MG63 (cell line): Measurements from ENCODE around the gene VGLL4. TPM values are rescaled to one million over a fixed set of nuclear protein-coding genes. Genes with fewer than 3 reads are reported as not detected.

Source experiments
- DNase-seq: peaks from one replicate; pipeline ENCODE4 v3.0.0-alpha.2; 2020
- H3K27me3 ChIP-seq: fragments of 250-450 bp; sonication (Bioruptor Pico); 2 replicates; pipeline ENCODE4 v1.5.1; 2020; ENCODE audit warnings: mild to moderate bottlenecking, moderate library complexity
- H3K36me3 ChIP-seq: fragments of 250-450 bp; sonication (Bioruptor Pico); 2 replicates; pipeline ENCODE4 v1.5.1; 2020; ENCODE audit warnings: mild to moderate bottlenecking, moderate library complexity
- H3K4me3 ChIP-seq: fragments of 250-450 bp; sonication (Bioruptor Pico); 2 replicates; pipeline ENCODE4 v1.5.1; 2020; ENCODE audit warnings: mild to moderate bottlenecking, moderate library complexity
- H3K9me3 ChIP-seq: fragments of 250-450 bp; sonication (Bioruptor Pico); 2 replicates; pipeline ENCODE4 v1.5.1; 2020; ENCODE audit warnings: mild to moderate bottlenecking, moderate library complexity
- total RNA-seq: library from RNA; depleted of rRNA; stranded (reverse); fragments of >200 nt; shearing (Covaris generic); gene quantifications from 2 replicates; pipeline ENCODE4 v1.2.3, GENCODE V29; 2014; ENCODE audit warnings: low replicate concordance

Gene VGLL4
- total RNA-seq, 1 experiment from 2014 or later, result 21.1 TPM

- H3K9me3 ChIP-seq, result no peaks in the 10 kb centered on the region
- no peaks in the 10 kb centered on the region; the same call in 1 of the 2 replicates for H3K36me3 ChIP-seq
- DNase-seq, result no peak
- no peaks in the 10 kb centered on the region for H3K27me3 ChIP-seq
- no peak overlapping the region for H3K4me3 ChIP-seq
These were observed 22.6 kb downstream of the VGLL4 start for GRCh38 chr3:11621077-11621476.

DNA sequence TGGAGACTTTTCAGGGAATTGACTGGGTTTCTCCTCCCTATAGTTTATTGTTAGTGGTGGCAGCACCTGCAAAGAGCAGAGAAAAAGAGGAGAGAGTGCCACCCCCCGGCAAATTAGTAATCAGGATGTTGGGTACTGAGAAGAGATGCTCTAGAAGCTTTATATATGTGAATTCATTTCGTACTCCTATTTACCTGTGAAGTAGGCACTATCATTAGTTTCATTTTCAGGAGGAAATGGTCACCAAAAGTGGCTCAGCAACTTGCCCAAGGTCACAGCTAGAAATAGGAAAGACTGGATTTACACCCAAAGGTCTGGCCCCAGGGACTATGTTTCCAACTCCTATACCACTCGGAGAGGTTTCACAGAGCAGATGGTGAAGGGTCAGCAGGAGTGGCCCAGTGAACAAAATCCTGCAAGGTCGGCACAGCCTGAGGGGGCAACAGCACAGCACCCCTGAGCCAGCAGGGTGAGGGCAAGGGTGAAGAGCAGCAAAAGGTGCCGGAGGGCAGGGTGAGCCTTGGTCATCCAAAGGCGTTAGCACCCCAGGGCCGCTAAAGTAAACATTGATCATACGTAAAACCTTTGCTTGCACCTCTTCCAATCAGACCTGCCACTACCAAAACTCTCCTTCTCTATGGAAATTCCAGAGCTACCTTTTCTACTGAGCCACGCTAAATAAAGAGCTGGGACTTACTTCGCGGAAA is 23.6 kb downstream of the VGLL4 start:
- DNase-seq, result no peak
- H3K36me3 ChIP-seq, result no peaks in the 10 kb centered on the region; the same call in 1 of the 2 replicates
- H3K9me3 ChIP-seq, result no peaks in the 10 kb centered on the region
- no peak overlapping the region for H3K4me3 ChIP-seq
- H3K27me3 ChIP-seq, result no peaks in the 10 kb centered on the region

DNA sequence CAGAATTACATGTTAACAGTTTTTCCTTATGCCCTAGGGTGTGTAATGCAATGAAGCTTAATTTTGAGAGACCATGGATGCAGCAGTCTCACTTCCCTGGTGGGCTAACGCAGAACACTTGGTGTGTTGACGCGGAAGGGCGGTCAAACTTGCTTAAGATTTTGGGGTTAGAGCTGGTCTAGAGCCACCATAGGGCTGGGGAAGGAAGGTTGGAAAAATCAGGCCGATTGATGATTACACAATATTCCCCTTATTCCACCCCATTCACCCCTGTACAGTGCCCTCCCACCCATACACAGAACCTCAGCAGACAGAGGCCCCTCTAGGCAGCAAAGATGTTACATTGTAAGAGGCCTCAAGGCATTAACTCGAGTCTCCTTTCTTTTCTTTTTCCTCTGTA is 24.3 kb downstream of the VGLL4 start:
- Histone ChIP-seq H3K9me3 (no peaks in the 10 kb centered on the region), H3K36me3 (no peaks in the 10 kb centered on the region; the same call in 1 of the 2 replicates), H3K4me3 (no peak overlapping the region), H3K27me3 (no peaks in the 10 kb centered on the region)
- no peak for DNase-seq

DNA sequence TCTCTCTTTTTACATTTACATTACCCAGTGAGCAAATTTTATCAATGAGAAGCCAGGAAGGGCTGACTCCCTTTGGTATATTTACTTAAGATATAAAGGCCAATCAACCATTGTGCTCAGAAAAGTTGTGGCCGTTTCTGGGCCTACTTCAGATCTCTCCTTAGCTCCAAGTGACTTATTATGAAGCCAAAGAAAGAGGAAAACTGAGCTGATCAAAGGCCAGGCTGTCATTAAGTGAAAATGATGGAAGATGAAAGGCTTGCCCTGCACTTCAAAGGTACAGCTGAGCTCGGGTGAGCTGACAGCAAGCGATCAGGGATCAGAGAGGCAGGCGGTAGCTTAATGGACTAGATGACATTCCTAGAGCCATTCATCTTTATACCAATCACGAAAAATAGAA is 24.8 kb downstream of the VGLL4 start:
- no peak for DNase-seq
- H3K4me3 ChIP-seq, result no peak overlapping the region

GRCh38 chr3:11616551-11616950 is 27.2 kb downstream of the VGLL4 start:
- Histone ChIP-seq H3K36me3 (no peaks in the 10 kb centered on the region), H3K27me3 (no peaks in the 10 kb centered on the region)
- DNase-seq, result no peak

More for the DNA sequence above, 24.8 kb downstream of the VGLL4 start:
- no peaks in the 10 kb centered on the region for H3K27me3 ChIP-seq
- H3K9me3 ChIP-seq, result no peaks in the 10 kb centered on the region
- H3K36me3 ChIP-seq, result no peaks in the 10 kb centered on the region; the same call in 1 of the 2 replicates

DNA sequence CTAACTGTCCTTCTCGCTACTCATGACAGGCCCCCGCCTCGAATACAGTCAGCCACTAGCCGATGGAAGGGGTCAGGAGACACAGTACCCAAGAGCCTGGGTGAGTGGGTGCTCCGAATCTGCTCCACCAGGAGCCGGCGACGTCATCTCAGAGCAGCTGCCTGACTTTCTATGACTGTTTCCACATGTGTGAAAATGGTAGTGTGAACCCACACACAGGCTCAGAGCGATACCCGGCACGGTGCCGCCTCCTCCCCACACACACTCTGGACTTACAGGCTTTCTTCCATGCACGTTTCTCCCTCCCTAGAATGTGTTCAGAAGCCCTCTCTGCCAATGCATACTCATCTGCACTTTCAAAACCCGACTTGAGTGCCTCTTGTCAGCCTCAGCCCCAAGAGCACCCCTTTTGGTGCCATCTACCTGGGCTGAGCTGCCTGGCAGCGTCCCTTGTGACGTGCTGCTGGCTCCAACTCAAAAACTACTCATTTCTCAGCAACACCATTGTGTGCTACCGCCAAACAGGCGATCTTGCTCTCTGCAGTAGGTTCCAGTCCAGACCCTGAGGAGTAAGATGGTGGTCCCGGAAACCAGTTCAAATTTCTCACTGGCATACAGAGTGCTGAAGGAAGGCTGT is 29.7 kb downstream of the VGLL4 start:
- no peaks in the 10 kb centered on the region for H3K36me3 ChIP-seq
- no peak overlapping the region for H3K4me3 ChIP-seq
- no peak for DNase-seq
- H3K27me3 ChIP-seq, result no peaks in the 10 kb centered on the region
- H3K9me3 ChIP-seq, result no peaks in the 10 kb centered on the region

More at GRCh38 chr3:11616551-11616950, 27.2 kb downstream of the VGLL4 start:
- Histone ChIP-seq H3K9me3 (no peaks in the 10 kb centered on the region), H3K4me3 (no peak overlapping the region)

DNA sequence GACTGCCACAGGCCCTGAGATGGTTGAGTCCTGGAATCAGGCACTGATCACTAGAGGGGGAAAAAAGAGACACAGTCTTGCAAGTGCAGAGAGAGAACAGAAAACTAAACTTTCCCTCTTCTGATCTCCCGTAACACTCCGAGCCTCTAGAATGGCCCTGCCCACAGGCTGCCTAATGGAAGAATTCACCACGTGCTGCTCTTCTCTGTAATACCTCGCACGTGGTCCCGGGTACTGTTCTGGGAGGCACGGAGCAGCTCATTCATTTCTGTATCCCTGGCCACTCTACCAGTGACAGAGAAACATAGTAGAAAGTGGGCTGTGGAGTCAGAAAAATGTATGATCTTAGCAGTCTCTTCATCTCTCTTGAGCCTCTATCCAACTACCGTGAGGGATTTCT is 30.4 kb downstream of the VGLL4 start:
- H3K4me3 ChIP-seq, result no peak overlapping the region
- DNase-seq, result no peak
- H3K36me3 ChIP-seq, result no peaks in the 10 kb centered on the region
- H3K9me3 ChIP-seq, result no peaks in the 10 kb centered on the region
- no peaks in the 10 kb centered on the region for H3K27me3 ChIP-seq

DNA sequence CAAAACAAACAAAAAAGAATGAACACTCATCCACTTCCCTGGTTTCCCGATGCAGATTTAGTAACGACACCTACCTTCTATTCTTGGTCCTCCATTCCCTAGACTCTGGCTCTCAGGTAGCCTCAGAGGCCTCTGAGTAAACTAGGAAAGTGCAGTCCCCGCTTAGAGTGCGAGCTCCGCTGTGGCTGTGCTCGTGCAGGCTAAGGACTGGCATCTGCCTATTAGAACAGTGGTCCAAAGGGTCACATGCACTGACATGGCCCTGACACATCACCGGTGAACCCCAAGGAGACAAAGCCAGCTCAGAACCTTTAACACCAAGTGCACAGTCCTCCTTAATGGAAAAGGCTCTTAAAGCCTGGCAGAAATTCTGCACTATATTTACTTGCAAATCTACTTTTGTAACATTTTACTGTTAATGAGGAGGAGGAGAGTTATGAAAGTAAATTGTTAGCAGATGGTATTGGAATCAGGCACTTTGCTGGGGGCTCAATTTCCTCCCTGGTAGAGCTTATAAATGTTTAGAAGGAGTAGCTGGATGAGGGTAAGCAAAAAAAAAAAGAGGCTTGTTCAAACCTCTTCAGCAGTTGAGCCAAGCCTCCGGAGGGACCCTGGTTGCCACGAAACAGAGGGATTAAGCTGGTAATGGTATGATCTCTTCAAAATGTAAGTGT is 31.1 kb downstream of the VGLL4 start:
- Histone ChIP-seq H3K36me3 (no peaks in the 10 kb centered on the region), H3K27me3 (no peaks in the 10 kb centered on the region), H3K9me3 (no peaks in the 10 kb centered on the region), H3K4me3 (no peak overlapping the region)
- DNase-seq, result no peak

DNA sequence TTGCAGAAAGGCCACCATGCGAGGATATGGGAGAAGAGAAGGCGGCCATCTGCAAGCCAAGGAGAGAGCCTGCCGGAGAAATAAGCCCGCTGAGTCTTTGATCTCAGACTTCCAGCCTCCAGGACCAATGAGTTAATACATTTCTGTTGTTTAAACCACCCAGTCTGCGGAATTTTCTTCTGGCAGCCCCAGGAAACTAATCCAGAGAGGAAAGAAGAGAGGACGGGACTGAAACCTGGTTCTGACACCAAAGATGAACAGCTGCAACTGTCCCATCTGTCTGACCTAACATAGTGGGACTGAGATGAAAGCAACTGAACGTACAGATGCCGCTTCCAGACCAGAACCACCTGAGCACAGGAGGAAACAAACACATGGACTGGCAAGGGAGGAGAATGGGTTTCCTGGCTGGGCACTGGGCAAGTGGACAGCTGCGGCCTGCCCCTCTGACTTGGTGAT is 32.3 kb downstream of the VGLL4 start:
- H3K36me3 ChIP-seq, result peaks cover 3% of the 10 kb centered on the region; the same call in 1 of the 2 replicates
- no peak for DNase-seq
- no peak overlapping the region for H3K4me3 ChIP-seq
- H3K9me3 ChIP-seq, result no peaks in the 10 kb centered on the region
- no peaks in the 10 kb centered on the region for H3K27me3 ChIP-seq

DNA sequence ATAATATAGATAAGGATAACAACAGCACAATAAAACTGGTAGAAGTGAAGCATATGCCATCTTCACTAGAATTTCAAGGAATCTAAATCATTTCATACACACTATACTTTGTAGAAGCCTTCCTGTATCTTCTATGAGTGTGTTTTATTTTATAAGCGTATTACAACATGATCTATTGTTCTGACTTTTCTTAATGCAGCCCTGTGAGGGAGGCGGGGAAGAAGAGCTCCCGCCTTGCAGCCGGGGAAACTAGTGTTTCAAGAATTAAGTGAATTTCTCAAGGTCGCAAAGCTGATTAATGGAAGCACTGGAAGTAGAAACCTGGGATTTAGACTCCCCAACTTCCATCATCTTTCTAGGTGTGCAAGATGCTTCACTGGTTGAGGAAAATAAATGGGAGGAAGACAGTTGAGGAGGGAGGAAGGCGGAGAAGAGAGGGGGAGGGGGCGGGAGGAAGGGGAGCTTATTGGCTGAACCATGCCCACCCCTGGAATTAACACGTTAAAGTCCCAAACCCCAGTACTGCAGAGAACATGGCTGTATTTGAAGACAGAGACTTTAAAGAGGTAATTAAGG is 32.9 kb downstream of the VGLL4 start:
- no peaks in the 10 kb centered on the region for H3K27me3 ChIP-seq
- peaks cover 7% of the 10 kb centered on the region for H3K36me3 ChIP-seq
- peak overlapping the region; percentile 22; the same call in 1 of the 2 replicates for H3K4me3 ChIP-seq
- no peaks in the 10 kb centered on the region for H3K9me3 ChIP-seq
- no peak for DNase-seq

DNA sequence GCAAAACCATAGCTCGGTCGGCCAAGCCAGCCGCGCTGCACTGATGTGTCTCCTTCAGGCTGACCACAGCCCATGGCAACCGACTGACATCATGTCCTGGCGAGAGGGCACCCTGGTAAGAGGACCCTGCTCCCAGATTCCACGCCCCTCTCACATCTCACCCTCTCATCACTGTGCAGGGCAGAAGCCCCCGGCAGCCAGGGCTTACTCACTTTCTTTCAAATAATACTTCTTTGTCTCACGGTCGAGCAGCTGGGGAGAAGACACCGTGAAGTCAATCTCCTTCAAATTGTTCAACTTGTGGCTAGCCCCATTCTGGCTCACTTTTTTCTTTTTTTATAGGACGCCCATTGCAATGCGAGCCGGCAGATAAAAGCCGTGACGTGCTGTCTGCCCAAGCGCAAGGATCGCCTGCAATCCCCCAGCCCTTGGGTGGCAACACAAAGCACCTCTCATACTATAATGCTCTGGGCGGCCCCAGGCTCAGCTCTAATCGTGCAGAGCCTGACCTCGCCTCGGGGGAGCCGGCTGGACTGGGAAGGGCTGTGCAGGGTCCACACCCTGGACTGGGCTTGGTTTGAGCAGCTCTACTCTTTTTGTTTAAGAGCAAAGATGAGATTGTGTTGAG is 33.6 kb downstream of the VGLL4 start:
- H3K9me3 ChIP-seq, result no peaks in the 10 kb centered on the region
- H3K27me3 ChIP-seq, result no peaks in the 10 kb centered on the region
- H3K4me3 ChIP-seq, result peak overlapping the region; percentile 22
- H3K36me3 ChIP-seq, result peaks cover 7% of the 10 kb centered on the region
- DNase-seq, result peak; percentile 89

DNA sequence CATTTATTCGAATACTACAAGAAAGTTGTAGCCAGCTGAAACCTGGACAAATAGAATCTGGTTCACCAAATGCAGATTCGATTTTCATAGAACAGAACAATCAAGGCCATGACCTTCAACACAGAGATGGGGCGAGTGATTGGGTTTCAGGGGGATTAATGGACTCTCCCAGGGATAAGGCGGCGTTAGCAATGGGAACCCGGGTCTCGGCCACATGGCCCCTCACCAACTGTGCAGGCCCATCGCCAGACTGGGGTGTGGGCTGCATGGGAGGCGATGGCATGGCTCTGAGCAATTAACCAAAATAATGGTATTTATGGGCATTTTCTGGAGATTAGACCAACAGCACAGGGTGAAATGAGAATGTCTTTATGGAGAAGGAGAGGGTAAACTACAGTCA is 34.2 kb downstream of the VGLL4 start:
- H3K9me3 ChIP-seq, result no peaks in the 10 kb centered on the region
- H3K4me3 ChIP-seq, result peak overlapping the region; percentile 22
- H3K27me3 ChIP-seq, result no peaks in the 10 kb centered on the region
- peaks cover 7% of the 10 kb centered on the region for H3K36me3 ChIP-seq
- no peak for DNase-seq

- no peaks in the 10 kb centered on the region for H3K9me3 ChIP-seq
- H3K27me3 ChIP-seq, result no peaks in the 10 kb centered on the region
- peaks cover 7% of the 10 kb centered on the region for H3K36me3 ChIP-seq
- no peak overlapping the region for H3K4me3 ChIP-seq
- no peak for DNase-seq
These were observed 35.9 kb downstream of the VGLL4 start for GRCh38 chr3:11607816-11608215.

DNA sequence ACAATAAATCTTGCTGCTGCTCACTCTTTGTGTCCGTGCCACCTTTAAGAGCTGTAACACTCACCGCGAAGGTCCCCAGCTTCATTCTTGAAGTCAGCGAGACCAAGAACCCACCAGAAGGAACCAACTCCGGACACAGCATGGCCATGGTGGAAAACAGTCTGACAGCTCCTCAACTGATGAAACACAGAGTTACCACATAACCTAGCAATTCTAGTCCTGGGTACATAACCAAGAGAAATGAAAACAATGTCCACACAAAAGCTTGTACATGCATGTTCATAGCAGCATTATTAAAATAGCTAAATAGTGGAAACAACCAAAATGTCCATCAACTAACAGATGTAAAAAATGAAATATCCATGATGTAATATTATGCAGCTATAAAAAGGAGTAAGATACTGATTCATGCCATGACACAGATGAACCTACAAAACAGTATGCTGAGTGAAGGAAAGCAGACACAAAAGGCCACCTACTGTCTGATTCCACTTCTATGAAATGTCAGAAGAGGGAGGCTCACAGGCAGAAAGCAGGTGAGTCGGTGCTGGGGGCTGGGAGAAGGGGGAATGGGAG is 36.8 kb downstream of the VGLL4 start:
- no peak for DNase-seq
- H3K36me3 ChIP-seq, result peaks cover 7% of the 10 kb centered on the region
- H3K4me3 ChIP-seq, result no peak overlapping the region
- H3K27me3 ChIP-seq, result no peaks in the 10 kb centered on the region
- no peaks in the 10 kb centered on the region for H3K9me3 ChIP-seq

DNA sequence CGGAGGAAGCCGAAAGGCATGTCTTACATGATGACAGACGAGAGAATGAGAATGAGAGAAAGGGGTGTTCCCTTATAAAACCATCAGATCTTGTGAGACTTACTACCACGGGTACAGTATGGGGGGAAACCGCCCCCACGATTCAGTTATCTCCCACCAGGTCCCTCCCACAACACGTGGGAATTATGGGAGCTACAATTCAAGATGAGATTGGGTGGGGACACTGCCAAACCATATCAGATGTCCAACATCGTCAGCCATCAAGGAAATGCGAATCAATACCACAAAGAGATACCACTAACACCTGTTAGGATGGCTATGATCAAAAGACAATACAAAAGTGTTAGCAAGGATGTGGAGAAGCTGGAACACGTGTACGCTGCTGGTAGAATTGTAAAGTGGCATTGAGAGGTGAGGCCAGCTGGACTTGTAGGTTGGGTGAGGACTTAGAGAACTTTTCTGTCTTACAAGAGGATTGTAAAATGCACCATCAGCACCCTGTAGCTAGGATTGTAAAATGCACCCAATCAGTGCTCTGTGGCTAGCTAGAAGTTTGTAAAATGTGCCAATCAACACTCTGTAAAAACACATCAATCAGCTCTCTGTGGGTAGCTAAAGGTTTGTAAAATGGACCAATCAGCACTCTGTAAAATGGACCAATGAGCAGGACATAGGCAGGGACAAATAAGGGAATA is 37.5 kb downstream of the VGLL4 start:
- H3K9me3 ChIP-seq, result no peaks in the 10 kb centered on the region
- no peaks in the 10 kb centered on the region for H3K27me3 ChIP-seq
- no peak overlapping the region for H3K4me3 ChIP-seq
- H3K36me3 ChIP-seq, result peaks cover 8% of the 10 kb centered on the region
- no peak for DNase-seq

- Histone ChIP-seq H3K4me3 (no peak overlapping the region), H3K9me3 (no peaks in the 10 kb centered on the region), H3K27me3 (no peaks in the 10 kb centered on the region), H3K36me3 (peaks cover 13% of the 10 kb centered on the region)
- no peak for DNase-seq
These were observed 38.3 kb downstream of the VGLL4 start for GRCh38 chr3:11605398-11605797.
